Transverse colon (tissue), 4 donors: ENCODE data around the gene GARIN5B. TPM values are rescaled to one million over a fixed set of nuclear protein-coding genes. Genes with fewer than 3 reads are reported as not detected.
A peak's percentile ranks its signal among the peaks of the same experiment; 100 is the strongest.
"Not testable (repeated sequence)": the region's sequence is repeated elsewhere in the genome, so short reads cannot be mapped to it uniquely, and the experiment has no call there.

Experiments
- DNase-seq: peaks from one replicate; pipeline ENCODE4 v3.0.0-alpha.2; 2019
- H3K27ac ChIP-seq, 4 donors: fragments of 200-600 bp; sonication (generic); 2 replicates each; pipeline ENCODE4 v1.5.1; 2016 to 2018; ENCODE audit warnings: inconsistent platforms in 4 of 4
- H3K27me3 ChIP-seq: fragments of 200-600 bp; sonication (generic); 2 replicates; pipeline ENCODE4 v1.5.1; 2017; ENCODE audit warnings: inconsistent platforms
- H3K36me3 ChIP-seq, 4 donors: fragments of 200-600 bp; sonication (generic); 2 replicates each; pipeline ENCODE4 v1.5.1; 2017 to 2019; ENCODE audit warnings: inconsistent platforms in 4 of 4
- H3K4me1 ChIP-seq, 4 donors: fragments of 200-600 bp; sonication (generic); 2 replicates each; pipeline ENCODE4 v1.5.1; 2017 to 2020; ENCODE audit warnings: inconsistent platforms in 4 of 4
- H3K4me3 ChIP-seq, 4 donors: fragments of 200-600 bp; sonication (generic); 1 replicate in 1 of 4; 2 replicates in 3 of 4; pipeline versions ENCODE4 v1.5.1 to v1.6.1; 2017 to 2019; ENCODE audit warnings: inconsistent platforms in 4 of 4
- H3K9me3 ChIP-seq, 2 donors: fragments of 200-600 bp; sonication (generic); 2 replicates each; pipeline ENCODE4 v1.5.1; 2017 to 2019; ENCODE audit warnings: inconsistent platforms in 2 of 2
- CTCF ChIP-seq, 5 experiments: fragments of 200-600 bp in 3 of 5; fragments of 450-650 bp in 2 of 5; sonication (generic) in 3 of 5; IDR thresholded peaks; 1 replicate in 2 of 5; 2 replicates in 3 of 5; pipeline ENCODE4 v1.5.1; 2016 to 2017; ENCODE audit warnings: antibody characterized with exemption in 5 of 5, inconsistent platforms in 3 of 5, mild to moderate bottlenecking in 2 of 5, moderate library complexity in 1 of 5
- EP300 ChIP-seq: sonication (generic); formaldehyde crosslinking; IDR thresholded peaks from one replicate; pipeline ENCODE4 v1.6.1; 2017; ENCODE audit warnings: antibody characterized with exemption, low read depth
- POLR2A ChIP-seq: fragments of 450-650 bp; IDR thresholded peaks from one replicate; pipeline ENCODE4 v1.6.1; 2016; ENCODE audit warnings: antibody characterized with exemption, mild to moderate bottlenecking, moderate library complexity
- POLR2AphosphoS5 ChIP-seq, 3 donors: sonication (generic); formaldehyde crosslinking; IDR thresholded peaks; one replicate each; pipeline ENCODE4 v1.6.1; 2016; ENCODE audit warnings: antibody characterized with exemption in 3 of 3
- WGBS, 2 donors: methylation state at CpG; one replicate each; pipeline ENCODE4 v1.1.5; 2018; ENCODE audit warnings: low coverage in 1 of 2; 5-methylcytosine and 5-hydroxymethylcytosine counted together
- in situ Hi-C, 4 donors: fragments of 200-750 bp; cut with MboI; loops; one replicate each; pipeline versions ENCODE4 v1.15.0 to v1.15.1; 2017; ENCODE audit warnings: low sequenced_read_pairs in 3 of 4, low pct_ligation_motif_present in 1 of 4, low pct_unique_long_range_greater_than_20kb in 1 of 4
- intact Hi-C: fragments of 100-400 bp; cut with DNase I; formaldehyde crosslinking; loops from one replicate; pipeline ENCODE4 v1.15.1; 2023; ENCODE audit warnings: low total_unique reads
- total RNA-seq, 4 donors: library from RNA; depleted of rRNA; stranded (reverse); fragments of >200 nt; gene quantifications; one replicate each; pipeline ENCODE4 v1.1.0, GENCODE V29; 2016

GARIN5B gene
- total RNA-seq, 4 donors from 2014 or later = not detected

- WGBS, 2 donors = 47 to 54% methylated on average over 4 to 11 of the region's 11 CpGs
- DNase-seq = peak; percentile 88
Observed at GRCh38 chr19:55333870-55334269, 29.2 kb downstream of the GARIN5B start.

GRCh38 chr19:55329791-55330190 is 33.3 kb downstream of the GARIN5B start:
- in situ Hi-C loops, H3K36me3 ChIP-seq: not testable (repeated sequence)

More at GRCh38 chr19:55333870-55334269, 29.2 kb downstream of the GARIN5B start:
- intact Hi-C loops = no loop called here
- TF ChIP-seq EP300 (no peak), POLR2AphosphoS5 (IDR thresholded peaks at IDR 0.05) (peak in 2 of 3 donors; percentile 57 to 60)
- Histone ChIP-seq H3K27ac (peak overlapping the region; percentile 67 to 81 (median 72)), H3K4me1 (peaks cover 0 to 19% (median 12%) of the 10 kb centered on the region in 4 donors), H3K36me3 (no peaks in the 10 kb centered on the region), H3K27me3 (no peaks in the 10 kb centered on the region), H3K4me3 (no peak overlapping the region), H3K9me3 (no peaks in the 10 kb centered on the region)
- in situ Hi-C loops = no loop called here

GRCh38 chr19:55328774-55329318 is 34.2 kb downstream of the GARIN5B start:
- WGBS, 2 donors = 62 to 66% methylated on average over 3 to 4 of the region's 4 CpGs
- in situ Hi-C loops, H3K4me3 ChIP-seq, H3K27me3 ChIP-seq, H3K4me1 ChIP-seq, H3K27ac ChIP-seq, intact Hi-C loops, DNase-seq, H3K9me3 ChIP-seq, H3K36me3 ChIP-seq: not testable (repeated sequence)

More at GRCh38 chr19:55329791-55330190, 33.3 kb downstream of the GARIN5B start:
- H3K27ac ChIP-seq, H3K27me3 ChIP-seq, intact Hi-C loops, H3K4me3 ChIP-seq, DNase-seq, H3K9me3 ChIP-seq: not testable (repeated sequence)
- peaks cover 0 to 10% (median 6%) of the 10 kb centered on the region in 4 donors for H3K4me1 ChIP-seq
- 92 to 100% methylated on average over 2 to 6 of the region's 6 CpGs for WGBS, 2 donors

GRCh38 chr19:55325172-55325571 is 37.9 kb downstream of the GARIN5B start, which contains the start of gene TMEM150B:
Gene TMEM150B (minus strand): TSS chr19:55325341. CDS start chr19:55321036, 4,305 bp downstream.
- in situ Hi-C loops = no loop called here

GRCh38 chr19:55324662-55325061 is 38.4 kb downstream of the GARIN5B start:
- intact Hi-C loops (no loop called here), in situ Hi-C loops (no loop called here)
- H3K9me3 ChIP-seq = no peaks in the 10 kb centered on the region

More at GRCh38 chr19:55325172-55325571, 37.9 kb downstream of the GARIN5B start, which contains the start of gene TMEM150B:
- Histone ChIP-seq H3K27me3 (no peaks in the 10 kb centered on the region), H3K4me3 (no peak within 1 kb of the TSS), H3K4me1 (peaks cover 0 to 23% (median 12%) of the 10 kb centered on the region in 4 donors), H3K36me3 (no peaks in the 10 kb centered on the region), H3K9me3 (no peaks in the 10 kb centered on the region), H3K27ac (peak within 1 kb of the TSS; percentile 17 to 43 (median 34))
- DNase-seq = no peak
- TF ChIP-seq CTCF (IDR thresholded peaks at IDR 0.05) (no peak), EP300 (no peak), POLR2AphosphoS5 (IDR thresholded peaks at IDR 0.05) (no peak), POLR2A (no peak)
- intact Hi-C loops = no loop called here
- 78 to 82% methylated on average over 6 to 14 of the region's 14 CpGs for WGBS, 2 donors

More at GRCh38 chr19:55324662-55325061, 38.4 kb downstream of the GARIN5B start:
- Histone ChIP-seq H3K27ac (peak overlapping the region in 3 of 4 donors; percentile 17 to 43 (median 17)), H3K4me1 (peaks cover 0 to 23% (median 12%) of the 10 kb centered on the region in 4 donors), H3K36me3 (no peaks in the 10 kb centered on the region), H3K27me3 (no peaks in the 10 kb centered on the region), H3K4me3 (no peak overlapping the region)
- DNase-seq = no peak
- TF ChIP-seq POLR2A = no peak
- TF ChIP-seq POLR2AphosphoS5 (IDR thresholded peaks at IDR 0.05) = no peak
- no peak for TF ChIP-seq CTCF (IDR thresholded peaks at IDR 0.05)
- TF ChIP-seq EP300 = no peak
- 72 to 81% methylated on average over 4 to 6 of the region's 6 CpGs for WGBS, 2 donors
